Chondrocyte (in vitro differentiated cells): ENCODE data around the gene TIGAR. TPM values are rescaled to one million over a fixed set of nuclear protein-coding genes. Genes with fewer than 3 reads are reported as not detected.

Experiments used
- DNase-seq: peaks from one replicate; pipeline ENCODE4 v3.0.0; 2021; ENCODE audit warnings: mixed read lengths, low spot score
- H3K27ac Mint-ChIP-seq: one replicate; pipeline ENCODE4 v1.8.0; 2021; ENCODE audit warnings: mild to moderate bottlenecking, moderate library complexity, mixed read lengths; ENCODE audit not compliant: unreplicated experiment
- H3K27me3 Mint-ChIP-seq: 2 replicates; pipeline ENCODE4 v1.8.0; 2021; ENCODE audit warnings: low read depth, mixed read lengths
- H3K36me3 Mint-ChIP-seq: 2 replicates; pipeline ENCODE4 v1.8.0; 2021; ENCODE audit warnings: low read depth, mixed read lengths
- H3K4me1 Mint-ChIP-seq: 2 replicates; pipeline ENCODE4 v1.8.0; 2021; ENCODE audit warnings: low read depth, mild to moderate bottlenecking, mixed read lengths
- H3K4me3 Mint-ChIP-seq: one replicate; pipeline ENCODE4 v1.8.0; 2021; ENCODE audit warnings: mild to moderate bottlenecking, moderate library complexity, mixed read lengths; ENCODE audit not compliant: unreplicated experiment
- H3K9me3 Mint-ChIP-seq: 2 replicates; pipeline ENCODE4 v1.8.0; 2021; ENCODE audit warnings: low read depth, mixed read lengths
- total RNA-seq: library from RNA; stranded (reverse); gene quantifications from 3 replicates; pipeline ENCODE4 v1.2.1, GENCODE V29; 2021
- TF ChIP-seq, protein P1 (sequence below): fragments of 200-600 bp; sonication (generic); IDR thresholded peaks from 2 replicates; pipeline ENCODE4 v1.5.0; 2021; ENCODE audit warnings: antibody characterized with exemption, mild to moderate bottlenecking, moderate library complexity

TIGAR gene
- total RNA-seq, 1 donor from 2014 or later = 28.8 TPM

DNA sequence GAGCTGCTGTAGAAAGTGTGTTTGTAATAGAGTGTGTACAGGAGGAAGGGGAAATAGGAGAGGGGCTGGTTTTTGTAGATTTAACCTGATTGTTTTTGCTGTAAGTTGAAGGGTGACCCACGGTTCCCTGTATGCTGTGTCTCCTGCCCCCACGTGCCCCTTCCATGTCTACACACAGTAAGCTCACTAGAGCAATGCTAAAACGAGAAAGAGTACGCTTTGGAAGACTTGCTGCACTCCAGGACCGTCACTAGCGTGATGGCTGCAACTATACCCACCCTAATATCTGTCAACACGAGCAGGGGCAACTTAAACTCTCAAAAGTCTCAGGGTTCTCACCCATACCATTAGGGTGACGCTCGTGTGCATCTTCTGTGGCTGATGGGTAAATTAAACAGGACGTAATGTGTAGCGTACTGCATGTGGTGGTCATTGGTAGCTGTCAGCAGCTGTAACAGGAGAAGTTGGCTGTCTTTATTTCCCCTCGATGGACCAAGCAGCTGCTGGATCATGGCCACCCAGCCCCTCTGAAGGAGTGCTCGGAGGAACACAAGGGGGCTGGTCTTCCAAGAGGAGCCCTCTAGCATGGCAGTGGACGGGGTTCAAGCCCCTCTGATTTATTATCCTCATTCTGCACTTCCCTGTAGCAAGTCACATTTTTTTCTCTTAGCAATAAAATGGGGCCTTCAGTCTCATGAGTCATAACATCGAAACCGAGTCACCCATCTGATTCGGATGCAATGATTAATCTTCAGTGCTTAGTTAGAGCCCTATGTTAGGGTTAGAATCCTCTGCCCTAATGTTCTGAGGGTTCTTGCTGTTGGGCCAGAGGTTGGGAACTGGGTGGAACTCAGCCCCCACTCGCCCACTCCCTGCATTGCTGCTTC lies 33.4 kb upstream of the TIGAR start:
- DNase-seq = no peak
- no peaks in the 10 kb centered on the region for H3K9me3 Mint-ChIP-seq
- no peak overlapping the region for H3K4me3 Mint-ChIP-seq
- H3K4me1 Mint-ChIP-seq = no peaks in the 10 kb centered on the region
- TF ChIP-seq, protein P1, sequence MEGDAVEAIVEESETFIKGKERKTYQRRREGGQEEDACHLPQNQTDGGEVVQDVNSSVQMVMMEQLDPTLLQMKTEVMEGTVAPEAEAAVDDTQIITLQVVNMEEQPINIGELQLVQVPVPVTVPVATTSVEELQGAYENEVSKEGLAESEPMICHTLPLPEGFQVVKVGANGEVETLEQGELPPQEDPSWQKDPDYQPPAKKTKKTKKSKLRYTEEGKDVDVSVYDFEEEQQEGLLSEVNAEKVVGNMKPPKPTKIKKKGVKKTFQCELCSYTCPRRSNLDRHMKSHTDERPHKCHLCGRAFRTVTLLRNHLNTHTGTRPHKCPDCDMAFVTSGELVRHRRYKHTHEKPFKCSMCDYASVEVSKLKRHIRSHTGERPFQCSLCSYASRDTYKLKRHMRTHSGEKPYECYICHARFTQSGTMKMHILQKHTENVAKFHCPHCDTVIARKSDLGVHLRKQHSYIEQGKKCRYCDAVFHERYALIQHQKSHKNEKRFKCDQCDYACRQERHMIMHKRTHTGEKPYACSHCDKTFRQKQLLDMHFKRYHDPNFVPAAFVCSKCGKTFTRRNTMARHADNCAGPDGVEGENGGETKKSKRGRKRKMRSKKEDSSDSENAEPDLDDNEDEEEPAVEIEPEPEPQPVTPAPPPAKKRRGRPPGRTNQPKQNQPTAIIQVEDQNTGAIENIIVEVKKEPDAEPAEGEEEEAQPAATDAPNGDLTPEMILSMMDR = no peak
- peaks cover 50% of the 10 kb centered on the region for H3K36me3 Mint-ChIP-seq
- H3K27me3 Mint-ChIP-seq = no peaks in the 10 kb centered on the region
- H3K27ac Mint-ChIP-seq = peak overlapping the region; percentile 41

GRCh38 chr12:4288296-4289131 lies 32.5 kb upstream of the TIGAR start:
- H3K4me3 Mint-ChIP-seq = no peak overlapping the region
- TF ChIP-seq, protein P1 = no peak
- peaks cover 45% of the 10 kb centered on the region for H3K36me3 Mint-ChIP-seq
- no peaks in the 10 kb centered on the region for H3K4me1 Mint-ChIP-seq
- H3K27ac Mint-ChIP-seq = no peak overlapping the region
- DNase-seq = no peak
- no peaks in the 10 kb centered on the region for H3K27me3 Mint-ChIP-seq
- H3K9me3 Mint-ChIP-seq = no peaks in the 10 kb centered on the region

DNA sequence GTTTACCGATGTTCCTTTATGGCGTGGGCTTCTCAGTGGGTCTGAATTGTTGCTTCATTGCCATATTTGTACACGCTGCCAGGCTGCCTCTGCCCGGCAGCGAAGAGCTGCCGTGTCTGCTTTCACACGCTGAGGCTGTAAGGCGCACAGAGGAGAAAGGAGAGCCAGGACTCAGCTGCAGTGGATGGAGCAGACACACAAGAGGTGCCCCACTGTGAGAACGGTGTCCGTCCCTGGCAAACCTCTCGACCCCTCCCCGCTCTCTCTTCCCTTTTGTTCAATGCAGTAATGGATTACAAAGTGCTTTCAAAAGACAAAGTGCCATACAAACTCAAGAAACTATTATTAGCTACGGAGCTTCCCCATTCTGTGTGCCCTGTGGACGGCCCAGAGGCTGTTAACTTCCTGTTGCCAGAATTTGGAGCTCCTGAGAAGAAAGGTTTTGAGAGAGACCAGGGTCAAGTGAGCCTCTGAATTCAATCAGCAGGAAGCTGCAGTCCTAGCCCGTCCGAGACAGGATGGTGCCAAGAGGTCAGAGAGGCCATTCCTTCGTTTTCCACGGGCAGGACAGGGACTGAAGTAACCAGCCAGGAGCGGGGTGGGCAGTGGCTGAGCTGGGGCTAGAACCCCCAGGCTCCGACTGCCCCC lies 31.7 kb upstream of the TIGAR start:
- peaks cover 41% of the 10 kb centered on the region for H3K36me3 Mint-ChIP-seq
- DNase-seq = no peak
- no peak overlapping the region for H3K4me3 Mint-ChIP-seq
- no peaks in the 10 kb centered on the region for H3K27me3 Mint-ChIP-seq
- no peak overlapping the region for H3K27ac Mint-ChIP-seq
- no peaks in the 10 kb centered on the region for H3K9me3 Mint-ChIP-seq
- TF ChIP-seq, protein P1 = no peak
- H3K4me1 Mint-ChIP-seq = no peaks in the 10 kb centered on the region

- no peaks in the 10 kb centered on the region for H3K27me3 Mint-ChIP-seq
- peaks cover 44% of the 10 kb centered on the region for H3K36me3 Mint-ChIP-seq
- no peak overlapping the region for H3K4me3 Mint-ChIP-seq
- no peak overlapping the region for H3K27ac Mint-ChIP-seq
- TF ChIP-seq, protein P1 = no peak
- no peak for DNase-seq
- H3K9me3 Mint-ChIP-seq = no peaks in the 10 kb centered on the region
- no peaks in the 10 kb centered on the region for H3K4me1 Mint-ChIP-seq
These were observed 30.8 kb upstream of the TIGAR start for GRCh38 chr12:4289998-4290790.
